Peyer's patch (tissue), 4 donors: ENCODE results near the gene PHACTR3. TPM values are rescaled to one million over a fixed set of nuclear protein-coding genes. Genes with fewer than 3 reads are reported as not detected.
A peak's percentile ranks its signal among the peaks of the same experiment; 100 is the strongest.

ENCODE experiments used
- DNase-seq, 3 donors: peaks; one replicate each; pipeline ENCODE4 v3.0.0-alpha.2; 2017 to 2019
- H3K27ac ChIP-seq, 4 donors: fragments of 200-600 bp; sonication (generic); one replicate each; pipeline ENCODE4 v1.5.1; 2016 to 2019
- H3K27me3 ChIP-seq, 2 donors: fragments of 200-600 bp; sonication (generic); one replicate each; pipeline ENCODE4 v1.5.1; 2019
- H3K36me3 ChIP-seq, 3 donors: fragments of 200-600 bp; sonication (generic); one replicate each; pipeline ENCODE4 v1.5.1; 2016 to 2019
- H3K4me1 ChIP-seq, 4 donors: fragments of 200-600 bp; sonication (generic); one replicate each; pipeline ENCODE4 v1.5.1; 2016 to 2019
- H3K4me3 ChIP-seq, 4 donors: fragments of 200-600 bp; sonication (generic); 1 replicate in 3 of 4; 2 replicates in 1 of 4; pipeline ENCODE4 v1.5.1; 2016 to 2019; ENCODE audit warnings: mild to moderate bottlenecking in 1 of 4
- H3K9me3 ChIP-seq, 4 donors: fragments of 200-600 bp; sonication (generic); one replicate each; pipeline ENCODE4 v1.5.1; 2016 to 2019; ENCODE audit warnings: mild to moderate bottlenecking in 1 of 4
- POLR2A ChIP-seq, 2 donors: fragments of 450-650 bp; IDR thresholded peaks; one replicate each; pipeline ENCODE4 v1.5.1; 2017; ENCODE audit warnings: antibody characterized with exemption in 2 of 2, mild to moderate bottlenecking in 2 of 2, moderate library complexity in 2 of 2
- total RNA-seq, 4 donors: library from RNA; depleted of rRNA; stranded (reverse); fragments of >200 nt; gene quantifications; one replicate each; pipeline ENCODE4 v1.1.0, GENCODE V29; 2016
- TF ChIP-seq, protein P1 (sequence below), 6 experiments: fragments of 450-650 bp in 4 of 6; fragments of 200-600 bp in 2 of 6; sonication (generic) in 1 of 6; IDR thresholded peaks; one replicate each; pipeline ENCODE4 v1.5.1; 2017 to 2019; ENCODE audit warnings: antibody characterized with exemption in 6 of 6, mild to moderate bottlenecking in 3 of 6, moderate library complexity in 1 of 6

PHACTR3 gene
- total RNA-seq, 4 donors from 2014 or later = 14.9 to 31.5 (median 22.9) TPM

DNA sequence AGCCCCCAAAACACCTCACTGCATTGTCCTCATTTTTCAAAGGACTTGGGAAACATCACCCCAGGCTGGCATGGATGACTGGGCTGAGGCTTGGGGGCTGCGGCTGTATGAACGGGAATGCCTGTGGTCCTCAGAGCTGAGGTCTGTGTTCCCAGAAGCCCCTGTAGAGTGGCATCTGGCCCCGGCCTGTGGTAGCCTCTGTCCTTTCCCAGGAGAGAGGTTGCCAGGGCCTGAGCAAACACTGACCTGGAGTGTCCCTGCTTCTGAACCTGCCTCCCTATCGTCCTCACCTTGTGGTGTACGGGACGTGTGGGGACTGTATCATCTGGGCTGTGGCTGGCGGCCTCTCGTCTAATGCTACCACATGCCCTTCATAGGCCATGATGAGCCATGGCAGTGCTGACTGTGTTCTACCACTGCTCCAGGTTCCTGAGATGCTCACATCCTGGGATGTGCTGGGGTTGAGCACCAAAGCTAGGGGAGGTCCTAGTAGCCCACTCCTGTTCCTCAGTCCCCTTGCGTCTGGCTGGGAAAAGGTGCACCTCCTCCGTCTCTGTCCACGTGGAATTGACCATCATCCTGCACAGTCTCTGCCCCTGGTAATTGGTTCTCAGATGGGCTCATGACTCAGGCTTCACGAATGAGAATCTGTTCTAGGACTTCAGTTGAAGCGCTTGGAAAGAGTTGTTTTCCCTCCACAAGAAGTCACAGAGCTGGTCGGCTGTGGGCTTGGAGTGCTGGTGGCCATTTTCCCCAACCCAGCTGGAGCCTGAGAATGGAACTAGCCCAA, 27.6 kb downstream of the PHACTR3 start:
- H3K36me3 ChIP-seq = no peaks in the 10 kb centered on the region
- H3K4me1 ChIP-seq = no peaks in the 10 kb centered on the region
- TF ChIP-seq POLR2A (IDR thresholded peaks at IDR 0.05) = no peak
- TF ChIP-seq, protein P1, sequence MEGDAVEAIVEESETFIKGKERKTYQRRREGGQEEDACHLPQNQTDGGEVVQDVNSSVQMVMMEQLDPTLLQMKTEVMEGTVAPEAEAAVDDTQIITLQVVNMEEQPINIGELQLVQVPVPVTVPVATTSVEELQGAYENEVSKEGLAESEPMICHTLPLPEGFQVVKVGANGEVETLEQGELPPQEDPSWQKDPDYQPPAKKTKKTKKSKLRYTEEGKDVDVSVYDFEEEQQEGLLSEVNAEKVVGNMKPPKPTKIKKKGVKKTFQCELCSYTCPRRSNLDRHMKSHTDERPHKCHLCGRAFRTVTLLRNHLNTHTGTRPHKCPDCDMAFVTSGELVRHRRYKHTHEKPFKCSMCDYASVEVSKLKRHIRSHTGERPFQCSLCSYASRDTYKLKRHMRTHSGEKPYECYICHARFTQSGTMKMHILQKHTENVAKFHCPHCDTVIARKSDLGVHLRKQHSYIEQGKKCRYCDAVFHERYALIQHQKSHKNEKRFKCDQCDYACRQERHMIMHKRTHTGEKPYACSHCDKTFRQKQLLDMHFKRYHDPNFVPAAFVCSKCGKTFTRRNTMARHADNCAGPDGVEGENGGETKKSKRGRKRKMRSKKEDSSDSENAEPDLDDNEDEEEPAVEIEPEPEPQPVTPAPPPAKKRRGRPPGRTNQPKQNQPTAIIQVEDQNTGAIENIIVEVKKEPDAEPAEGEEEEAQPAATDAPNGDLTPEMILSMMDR (IDR thresholded peaks at IDR 0.05) = no peak
- DNase-seq = peak in 1 of 3 donors; percentile 34
- H3K27me3 ChIP-seq = no peaks in the 10 kb centered on the region
- H3K27ac ChIP-seq = no peak overlapping the region
- no peaks in the 10 kb centered on the region for H3K9me3 ChIP-seq
- H3K4me3 ChIP-seq = no peak overlapping the region

DNA sequence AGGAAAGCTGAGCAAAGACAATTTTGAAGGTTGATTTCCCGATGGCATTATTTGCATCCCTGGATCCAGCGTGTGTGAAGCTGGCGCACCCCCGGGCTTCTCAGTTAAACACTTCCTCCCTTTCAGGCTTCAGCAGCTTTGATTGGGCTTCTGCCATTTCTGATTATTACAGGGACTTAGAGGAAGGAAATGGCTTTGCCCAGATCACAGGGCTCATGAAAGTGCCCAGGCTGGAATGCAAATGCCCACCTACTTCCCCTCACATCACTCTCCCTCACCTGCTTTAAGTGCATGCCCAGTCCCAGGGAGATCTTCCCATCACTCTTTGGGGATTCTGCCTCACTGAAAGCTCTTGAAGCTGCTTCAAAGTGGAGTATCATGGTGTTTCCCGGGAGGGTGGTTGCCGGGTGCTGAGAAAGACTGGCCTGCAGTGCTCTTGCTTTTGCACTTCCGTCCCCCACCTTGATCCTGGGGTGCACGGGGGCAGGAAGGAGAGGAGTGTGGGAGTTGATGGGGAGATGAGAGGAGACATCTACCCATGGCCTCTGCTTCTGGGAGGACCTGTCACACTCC, 28.3 kb downstream of the PHACTR3 start:
- no peaks in the 10 kb centered on the region for H3K36me3 ChIP-seq
- TF ChIP-seq, protein P1 (IDR thresholded peaks at IDR 0.05) = no peak
- TF ChIP-seq POLR2A (IDR thresholded peaks at IDR 0.05) = no peak
- no peaks in the 10 kb centered on the region for H3K4me1 ChIP-seq
- no peaks in the 10 kb centered on the region for H3K9me3 ChIP-seq
- H3K27ac ChIP-seq = no peak overlapping the region
- peak in 1 of 3 donors; percentile 13 for DNase-seq
- H3K4me3 ChIP-seq = no peak overlapping the region
- H3K27me3 ChIP-seq = no peaks in the 10 kb centered on the region

DNA sequence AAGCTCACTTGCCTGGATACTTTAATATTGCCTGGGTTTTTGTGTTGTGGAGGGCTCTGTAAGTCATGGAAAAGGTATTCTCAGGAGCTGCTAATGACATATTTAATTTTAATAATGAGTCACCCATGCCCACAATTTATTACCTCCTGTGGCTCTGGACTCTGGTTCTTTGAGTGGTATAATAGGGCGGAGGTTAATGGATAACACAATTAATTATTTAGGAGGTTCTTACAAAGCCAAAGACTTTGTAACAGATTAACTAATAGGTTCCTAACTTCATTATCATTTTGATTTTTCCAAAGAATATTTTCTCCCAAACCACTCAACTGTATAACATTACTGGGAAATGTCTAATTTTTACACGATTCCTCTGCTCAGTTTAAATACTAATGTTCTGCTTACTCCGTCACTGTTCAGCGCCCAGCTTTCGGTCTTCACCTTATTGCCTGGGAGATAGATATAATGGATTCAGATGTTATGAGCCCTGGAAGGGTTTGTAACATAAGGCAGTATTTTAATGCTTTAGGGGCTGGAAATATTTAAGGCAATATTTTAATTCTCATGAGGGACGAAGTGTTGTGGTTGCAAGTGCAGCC, 29.4 kb downstream of the PHACTR3 start:
- Histone ChIP-seq H3K9me3 (no peaks in the 10 kb centered on the region), H3K4me1 (no peaks in the 10 kb centered on the region), H3K27ac (no peak overlapping the region), H3K27me3 (no peaks in the 10 kb centered on the region), H3K36me3 (no peaks in the 10 kb centered on the region), H3K4me3 (no peak overlapping the region)
- TF ChIP-seq, protein P1 (IDR thresholded peaks at IDR 0.05) = no peak
- TF ChIP-seq POLR2A (IDR thresholded peaks at IDR 0.05) = no peak
- no peak for DNase-seq

DNA sequence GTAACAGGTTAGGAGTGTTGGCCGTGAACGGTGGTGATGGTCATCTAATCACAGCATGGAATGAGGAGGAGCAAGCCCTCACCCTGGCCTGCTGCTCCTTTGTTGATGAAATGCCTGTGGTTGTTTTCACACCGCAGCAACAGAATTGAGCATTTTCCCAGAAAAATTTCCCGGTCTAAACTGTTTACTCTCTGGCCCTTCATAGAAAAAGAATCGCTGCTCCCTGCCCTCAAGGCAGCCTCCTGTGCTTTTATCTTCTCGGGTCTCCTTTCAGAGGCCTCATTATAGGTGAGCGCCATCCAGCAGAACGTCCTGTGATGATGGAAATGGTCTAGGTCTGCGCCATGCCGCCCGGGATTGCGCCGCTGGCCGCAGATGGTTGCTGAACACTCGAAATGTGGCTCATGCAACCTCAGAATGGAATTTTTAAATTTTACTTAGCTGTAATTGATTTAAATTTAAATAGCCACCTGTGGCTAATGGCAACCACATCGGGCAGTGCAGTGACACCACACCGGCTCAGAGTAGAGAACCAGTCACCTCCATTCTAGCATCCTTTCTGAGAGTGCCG, 30.2 kb downstream of the PHACTR3 start:
- Histone ChIP-seq H3K36me3 (no peaks in the 10 kb centered on the region), H3K4me3 (no peak overlapping the region), H3K9me3 (no peaks in the 10 kb centered on the region), H3K27ac (no peak overlapping the region), H3K4me1 (no peaks in the 10 kb centered on the region), H3K27me3 (no peaks in the 10 kb centered on the region)
- no peak for TF ChIP-seq POLR2A (IDR thresholded peaks at IDR 0.05)
- TF ChIP-seq, protein P1 (IDR thresholded peaks at IDR 0.05) = no peak
- DNase-seq = no peak

DNA sequence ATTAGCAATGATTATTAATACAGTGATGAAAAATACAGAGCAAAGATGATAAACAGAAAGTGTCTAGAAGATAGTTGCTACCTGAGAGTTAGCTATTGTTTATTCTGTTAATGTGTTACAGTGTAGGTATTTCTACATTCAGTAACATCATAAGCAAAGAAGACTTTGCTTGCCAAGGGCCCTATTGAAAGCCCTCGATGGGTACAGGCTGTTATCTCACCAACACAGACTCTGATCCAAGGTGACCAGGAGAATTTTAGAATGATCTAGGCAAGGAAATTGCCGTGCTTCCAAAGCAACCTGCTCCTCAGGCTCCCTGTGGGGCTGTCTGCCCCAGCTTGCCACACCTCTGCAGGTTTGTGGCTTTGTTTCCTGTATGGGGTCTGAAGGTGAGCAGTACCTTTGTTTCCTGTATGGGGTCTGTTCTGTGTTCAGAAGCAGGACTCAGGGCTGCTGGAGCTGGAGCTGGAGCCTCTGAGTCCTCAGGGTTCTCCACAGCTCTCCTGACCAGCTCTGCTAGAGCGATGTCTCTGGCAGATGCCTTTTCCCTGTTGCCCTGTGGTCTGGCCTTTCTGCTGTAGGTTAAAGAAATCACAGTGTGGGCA, 32.5 kb downstream of the PHACTR3 start:
- H3K4me1 ChIP-seq = no peaks in the 10 kb centered on the region
- H3K27ac ChIP-seq = no peak overlapping the region
- no peaks in the 10 kb centered on the region for H3K9me3 ChIP-seq
- no peak overlapping the region for H3K4me3 ChIP-seq
- no peaks in the 10 kb centered on the region for H3K27me3 ChIP-seq
- no peak for DNase-seq
- TF ChIP-seq, protein P1 (IDR thresholded peaks at IDR 0.05) = no peak
- no peak for TF ChIP-seq POLR2A (IDR thresholded peaks at IDR 0.05)
- no peaks in the 10 kb centered on the region for H3K36me3 ChIP-seq
